CD4-positive, alpha-beta T cell (primary cell): ENCODE data around the gene SARNP. TPM values are rescaled to one million over a fixed set of nuclear protein-coding genes. Genes with fewer than 3 reads are reported as not detected.

Experiments
- ATAC-seq: fragments of 200-7000 bp; cut with Tn5 transposase; one replicate; pipeline ENCODE4 v1.10.0; 2022; ENCODE audit warnings: mild to moderate bottlenecking; ENCODE audit not compliant: poor library complexity
- CTCF ChIA-PET: fragments of 350-600 bp; sonication (Branson Sonifier 250); formaldehyde crosslinking; loops from one replicate; lab custom pipeline; 2021; ENCODE audit warnings: antibody characterized with exemption, inconsistent platforms; lab: Charles Lee
- POLR2A ChIA-PET: fragments of 350-600 bp; sonication (Branson Sonifier 250); formaldehyde crosslinking; loops from one replicate; lab custom pipeline; 2021; ENCODE audit warnings: antibody characterized with exemption, inconsistent platforms; lab: Charles Lee
- DNase-seq, 14 experiments: peaks; one replicate each; pipeline ENCODE4 v3.0.0-alpha.2; 2013 to 2020; ENCODE audit warnings: mixed read lengths in 2 of 14
- H3K27ac ChIP-seq, 2 donors: one replicate each; pipeline versions ENCODE4 v1.5.1 to v1.7.0; 2013; ENCODE audit warnings: low read length in 2 of 2, low read depth in 1 of 2, mild to moderate bottlenecking in 1 of 2
- H3K27me3 ChIP-seq, 2 experiments: 1 replicate in 1 of 2; 2 replicates in 1 of 2; pipeline versions ENCODE4 v1.6.1 to v1.7.0; 2013; ENCODE audit warnings: low read length in 2 of 2, control low read depth in 1 of 2, mild to moderate bottlenecking in 1 of 2, moderate library complexity in 1 of 2; ENCODE audit not compliant: insufficient read depth in 2 of 2, control insufficient read depth in 1 of 2
- H3K36me3 ChIP-seq: one replicate; pipeline ENCODE4 v1.6.1; 2013; ENCODE audit warnings: low read length, control low read depth; ENCODE audit not compliant: insufficient read depth
- H3K4me1 ChIP-seq: one replicate; pipeline ENCODE4 v1.6.1; 2013; ENCODE audit warnings: low read length, control low read depth; ENCODE audit not compliant: insufficient read depth
- H3K4me3 ChIP-seq: one replicate; pipeline ENCODE4 v1.5.1; 2013; ENCODE audit warnings: mild to moderate bottlenecking, low read length, moderate library complexity
- H3K9me3 ChIP-seq, 2 experiments: 1 replicate in 1 of 2; 2 replicates in 1 of 2; pipeline versions ENCODE4 v1.6.1 to v1.7.0; 2013; ENCODE audit warnings: low read length in 2 of 2, mild to moderate bottlenecking in 2 of 2, control low read depth in 1 of 2, moderate library complexity in 1 of 2; ENCODE audit not compliant: control insufficient read depth in 1 of 2, insufficient read depth in 1 of 2
- H3K27ac Mint-ChIP-seq: one replicate; pipeline ENCODE4 v1.8.0; 2020; ENCODE audit warnings: mixed read lengths
- H3K27me3 Mint-ChIP-seq: one replicate; pipeline ENCODE4 v1.8.0; 2021; ENCODE audit warnings: mixed read lengths
- H3K36me3 Mint-ChIP-seq: one replicate; pipeline ENCODE4 v1.8.0; 2021; ENCODE audit warnings: low read depth, mixed read lengths
- H3K4me1 Mint-ChIP-seq: one replicate; pipeline ENCODE4 v1.8.0; 2021; ENCODE audit warnings: low read depth, mixed read lengths
- H3K4me3 Mint-ChIP-seq: one replicate; pipeline ENCODE4 v1.8.0; 2020; ENCODE audit warnings: mild to moderate bottlenecking, mixed read lengths
- H3K9me3 Mint-ChIP-seq: one replicate; pipeline ENCODE4 v1.8.0; 2020; ENCODE audit warnings: mixed read lengths
- CTCF ChIP-seq: fragments of 200-600 bp; IDR thresholded peaks from one replicate; pipeline ENCODE4 v1.8.0; 2022; ENCODE audit warnings: antibody characterized with exemption, mild to moderate bottlenecking
- intact Hi-C, 2 experiments: fragments of 100-400 bp; cut with DNase I in 1 of 2; cut with micrococcal nuclease in 1 of 2; formaldehyde crosslinking; loops; one replicate each; pipeline versions ENCODE4 v1.15.1 to v1.9.0; 2023 to 2025; cut with DNase I, micrococcal nuclease
- total RNA-seq, 174 experiments: library from RNA in 2 of 174; stranded (reverse) in 2 of 174; gene quantifications; one replicate each; pipeline ENCODE4 v1.2.3 and lab custom pipeline; 2021 to 2026

The SARNP gene
- total RNA-seq, 2 experiments from 2014 or later: 38.2 to 38.6 TPM

GRCh38 chr12:55820679-55821078 is 3.2 kb upstream of the SARNP start:
- TF ChIP-seq CTCF: no peak
- Histone ChIP-seq H3K27me3 (no peaks in the 10 kb centered on the region), H3K36me3 (peaks cover 52% of the 10 kb centered on the region), H3K9me3 (no peaks in the 10 kb centered on the region), H3K27ac (no peak overlapping the region), H3K4me3 (no peak overlapping the region), H3K4me1 (peaks cover 37% of the 10 kb centered on the region)
- intact Hi-C loops: loop anchor here (10.0 kb wide), 2 partner anchors 284 to 904 kb away; partner anchors contain the start of genes NACA (in 1 of the 2) and PA2G4 (in 1 of the 2)
- Mint-ChIP-seq H3K4me3 (peak overlapping the region; percentile 49), H3K36me3 (peaks cover 52% of the 10 kb centered on the region), H3K9me3 (no peaks in the 10 kb centered on the region), H3K27me3 (no peaks in the 10 kb centered on the region), H3K27ac (no peak overlapping the region), H3K4me1 (peaks cover 26% of the 10 kb centered on the region)
- ATAC-seq: no peak
- ChIA-PET CTCF (interaction anchor here (0.9 to 2.4 kb wide), 4 partner anchors 9 to 120 kb away, joined by 3 to 8 read pairs (median 6); partner anchors contain the start of gene DNAJC14), POLR2A (interaction anchor here (1.5 to 7.6 kb wide), 3 partner anchors 10 to 154 kb away, joined by 4 to 251 read pairs (median 180); partner anchors contain the start of genes DGKA, DNAJC14, PYM1 and RAB5B)
- no peak for DNase-seq

GRCh38 chr12:55818886-55819285 is 1.4 kb upstream of the SARNP start:
- Histone ChIP-seq H3K27me3 (no peaks in the 10 kb centered on the region), H3K4me1 (peaks cover 40% of the 10 kb centered on the region), H3K36me3 (peaks cover 59% of the 10 kb centered on the region), H3K27ac (peak overlapping the region; percentile 71 to 73), H3K4me3 (peak overlapping the region; percentile 97), H3K9me3 (no peaks in the 10 kb centered on the region)
- no peak for TF ChIP-seq CTCF
- Mint-ChIP-seq H3K9me3 (no peaks in the 10 kb centered on the region), H3K36me3 (peaks cover 51% of the 10 kb centered on the region), H3K27ac (no peak overlapping the region), H3K27me3 (no peaks in the 10 kb centered on the region), H3K4me1 (peaks cover 26% of the 10 kb centered on the region), H3K4me3 (peak overlapping the region; percentile 54)
- CTCF ChIA-PET: interaction anchor here (1.7 to 2.3 kb wide), 3 partner anchors 10 to 111 kb away, joined by 5 to 22 read pairs (median 6); no protein-coding TSS in a partner anchor
- POLR2A ChIA-PET: interaction anchor here (0.8 to 7.6 kb wide), 6 partner anchors 12 to 309 kb away, joined by 3 to 251 read pairs (median 43); partner anchors contain the start of genes CD63, DGKA, DNAJC14 and ESYT1
- ATAC-seq (no peak), DNase-seq (no peak)
- intact Hi-C loops: loop anchor here (1.0 to 10.0 kb wide), 7 partner anchors 9 to 816 kb away; partner anchors contain the start of genes BAZ2A (in 1 of the 2), GDF11 (in 1 of the 2) and RPS26 (in 1 of the 2)

GRCh38 chr12:55818140-55818728 is 710 bp upstream of the SARNP start:
- H3K4me3 ChIP-seq: peak overlapping the region; percentile 97
- H3K4me1 ChIP-seq: peaks cover 40% of the 10 kb centered on the region
- intact Hi-C loops: loop anchor here (1.0 to 10.0 kb wide), 7 partner anchors 10 to 817 kb away; partner anchors contain the start of genes BAZ2A (in 1 of the 2), GDF11 (in 1 of the 2) and RPS26 (in 1 of the 2)
- peaks cover 59% of the 10 kb centered on the region for H3K36me3 ChIP-seq
- TF ChIP-seq CTCF: no peak
- Mint-ChIP-seq H3K27me3 (no peaks in the 10 kb centered on the region), H3K9me3 (no peaks in the 10 kb centered on the region), H3K36me3 (peaks cover 48% of the 10 kb centered on the region), H3K4me3 (no peak overlapping the region), H3K4me1 (peaks cover 27% of the 10 kb centered on the region), H3K27ac (no peak overlapping the region)
- CTCF ChIA-PET: interaction anchor here (1.0 to 2.3 kb wide), 9 partner anchors 9 to 440 kb away, joined by 3 to 22 read pairs (median 5); partner anchors contain the start of genes ANKRD52, GDF11 and RAB5B
- DNase-seq (no peak), ATAC-seq (peak; percentile 49)
- no peaks in the 10 kb centered on the region for H3K9me3 ChIP-seq
- POLR2A ChIA-PET: interaction anchor here (0.8 to 7.6 kb wide), 29 partner anchors 9 to 1538 kb away, joined by 3 to 251 read pairs (median 5); partner anchors contain the start of genes BLOC1S1, CBX5, CD63 and CNPY2
- H3K27ac ChIP-seq: peak overlapping the region; percentile 71 to 73
- H3K27me3 ChIP-seq: no peaks in the 10 kb centered on the region
